Measurements from ENCODE around the gene DNAJB12.
A peak's percentile ranks its signal among the peaks of the same experiment; 100 is the strongest.
"Not testable (repeated sequence)": the region's sequence is repeated elsewhere in the genome, so short reads cannot be mapped to it uniquely, and the experiment has no call there.

DNAJB12 gene

DNA sequence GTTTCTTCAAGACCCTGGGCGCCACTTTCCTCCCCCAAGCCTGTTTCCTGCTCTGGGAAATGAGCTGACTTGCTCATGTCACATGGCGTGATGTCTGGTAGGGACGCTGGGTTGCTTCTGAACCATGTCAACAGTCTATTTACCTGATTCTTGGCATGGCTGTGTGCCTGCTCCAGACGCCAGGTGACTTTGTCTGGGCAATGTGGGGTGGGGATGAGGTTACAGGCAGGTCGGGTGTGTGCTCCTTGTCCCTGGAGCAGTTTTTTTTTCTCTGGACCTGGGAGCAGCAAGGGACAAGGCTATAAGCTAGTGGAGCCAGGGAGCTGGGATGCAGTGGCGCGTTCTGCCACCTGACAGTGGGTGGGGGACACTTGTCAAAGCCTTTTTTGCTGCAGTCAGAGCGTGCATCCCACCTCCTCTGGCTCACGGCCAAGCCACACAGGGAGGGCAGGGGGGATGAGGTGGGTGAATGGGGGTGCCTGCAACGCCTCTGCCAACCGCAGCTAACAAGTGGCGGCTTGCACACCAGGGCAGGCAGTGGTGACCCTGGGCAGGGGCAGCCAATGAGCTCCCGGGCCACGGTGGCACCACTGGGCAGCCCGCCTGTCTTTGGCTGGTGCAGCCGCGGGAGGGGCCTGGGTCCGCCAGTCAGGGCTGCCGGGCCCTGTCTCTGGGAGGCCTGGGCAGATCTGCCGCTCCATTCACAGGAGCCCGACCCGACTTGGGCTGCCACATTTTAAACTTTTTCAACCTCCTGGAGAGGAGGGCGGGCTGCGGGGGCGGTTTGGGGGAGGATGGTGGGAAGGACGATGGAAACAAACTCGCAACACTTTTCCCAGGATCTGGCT, 22.9 kb downstream of the DNAJB12 start:
- Mint-ChIP-seq H3K4me3 (peak overlapping the region; percentile 71 to 80), H3K27ac (peak overlapping the region; percentile 98), H3K4me1 (peaks cover 70 to 98% of the 10 kb centered on the region in 2 donors), H3K27me3 (no peaks in the 10 kb centered on the region), H3K9me3 (peaks cover under 1% of the 10 kb centered on the region in 2 donors), H3K36me3 (peaks cover 22% of the 10 kb centered on the region in 2 donors)
- ATAC-seq (replicated peaks), result peak; percentile 75 to 80
- peak; percentile 96 for DNase-seq

DNA sequence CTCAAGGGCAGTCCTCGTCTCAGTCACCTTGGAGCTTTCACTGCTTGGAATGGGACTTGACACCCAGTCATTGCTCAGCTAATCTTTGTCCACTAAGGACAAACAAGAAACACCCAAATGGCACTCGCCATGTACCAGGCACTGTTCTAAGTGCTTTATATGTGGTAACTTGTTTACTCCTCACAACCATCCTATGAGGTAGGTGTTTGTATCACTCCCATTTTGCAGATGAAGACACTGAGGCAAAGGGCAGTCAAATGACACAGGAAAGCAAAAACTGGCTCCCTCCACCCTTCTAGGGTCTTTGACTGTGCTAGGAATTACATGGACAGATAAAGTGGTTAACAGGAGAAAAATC, 24.7 kb downstream of the DNAJB12 start:
- DNase-seq, result no peak
- peaks cover 17 to 18% of the 10 kb centered on the region in 2 donors for H3K36me3 Mint-ChIP-seq
- peak overlapping the region; percentile 37 to 58 for H3K4me3 Mint-ChIP-seq
- peak overlapping the region; percentile 98 for H3K27ac Mint-ChIP-seq
- H3K27me3 Mint-ChIP-seq, result no peaks in the 10 kb centered on the region
- peaks cover 3 to 4% of the 10 kb centered on the region in 2 donors for H3K9me3 Mint-ChIP-seq
- peaks cover 58 to 85% of the 10 kb centered on the region in 2 donors for H3K4me1 Mint-ChIP-seq
- no peak for ATAC-seq (replicated peaks)

- Mint-ChIP-seq H3K27ac (peak overlapping the region; percentile 98), H3K9me3 (peaks cover 3 to 4% of the 10 kb centered on the region in 2 donors), H3K4me3 (peak overlapping the region; percentile 37 to 58), H3K36me3 (peaks cover 12 to 14% of the 10 kb centered on the region in 2 donors), H3K4me1 (peaks cover 58 to 84% of the 10 kb centered on the region in 2 donors), H3K27me3 (no peaks in the 10 kb centered on the region)
- DNase-seq, result no peak
- ATAC-seq (replicated peaks), result no peak
Observed at GRCh38 chr10:72329290-72330068, 25.2 kb downstream of the DNAJB12 start.

- H3K4me1 Mint-ChIP-seq, result peaks cover 57 to 84% of the 10 kb centered on the region in 2 donors
- ATAC-seq (replicated peaks), result peak; percentile 24 to 39
- H3K36me3 Mint-ChIP-seq, result peaks cover 5 to 8% of the 10 kb centered on the region in 2 donors
Observed at GRCh38 chr10:72328829-72329204, 25.9 kb downstream of the DNAJB12 start.

DNA sequence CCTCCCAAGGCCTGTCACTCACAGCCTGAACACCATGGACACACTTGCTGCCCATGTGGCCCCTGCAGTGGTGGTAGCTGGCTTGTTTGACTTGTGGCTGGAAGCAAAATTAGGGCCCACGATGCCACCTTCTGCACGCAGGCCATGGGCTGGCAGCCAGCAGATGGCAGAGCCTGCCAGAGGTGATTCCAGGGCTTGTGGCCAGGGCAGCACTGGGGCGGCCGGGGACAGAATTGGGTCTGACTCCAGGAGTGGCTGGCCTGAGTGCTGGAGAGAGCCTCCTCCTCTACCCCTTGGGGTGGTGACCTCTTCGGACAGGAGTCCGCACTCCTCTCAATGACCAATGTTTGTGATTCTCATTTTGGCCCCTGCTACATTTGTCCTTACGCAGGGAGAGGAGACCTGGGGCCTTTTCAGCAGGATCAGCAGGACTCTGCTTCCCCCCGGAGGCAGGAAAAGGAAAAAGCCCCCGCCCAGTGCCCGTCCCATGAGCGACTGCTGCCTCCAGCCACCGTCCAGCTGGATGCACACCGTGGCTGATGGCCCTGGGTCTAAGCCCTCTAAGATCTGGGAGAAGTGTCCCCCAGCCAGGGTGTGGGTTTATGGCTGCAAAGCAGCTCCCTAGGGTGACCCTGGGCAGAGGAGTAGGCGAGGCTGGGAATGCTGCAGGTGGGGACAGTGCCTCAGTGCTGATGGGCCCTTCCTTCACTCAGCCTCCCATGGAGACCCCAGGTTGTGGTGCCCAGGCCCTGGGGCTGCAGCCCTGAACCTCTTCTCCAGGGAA, 26.5 kb downstream of the DNAJB12 start:
- Mint-ChIP-seq H3K4me1 (peaks cover 57 to 84% of the 10 kb centered on the region in 2 donors), H3K27me3 (no peaks in the 10 kb centered on the region), H3K36me3 (peaks cover 3 to 4% of the 10 kb centered on the region in 2 donors), H3K4me3 (peak overlapping the region; percentile 63 to 70), H3K27ac (peak overlapping the region; percentile 90), H3K9me3 (peaks cover 3 to 4% of the 10 kb centered on the region in 2 donors)
- ATAC-seq (replicated peaks) (peak in 1 of 2 donors; percentile 0), DNase-seq (no peak)

More at GRCh38 chr10:72328829-72329204, 25.9 kb downstream of the DNAJB12 start:
- peak overlapping the region; percentile 63 to 70 for H3K4me3 Mint-ChIP-seq
- no peaks in the 10 kb centered on the region for H3K27me3 Mint-ChIP-seq
- peak overlapping the region; percentile 90 for H3K27ac Mint-ChIP-seq
- no peak for DNase-seq
- peaks cover 3 to 4% of the 10 kb centered on the region in 2 donors for H3K9me3 Mint-ChIP-seq

DNA sequence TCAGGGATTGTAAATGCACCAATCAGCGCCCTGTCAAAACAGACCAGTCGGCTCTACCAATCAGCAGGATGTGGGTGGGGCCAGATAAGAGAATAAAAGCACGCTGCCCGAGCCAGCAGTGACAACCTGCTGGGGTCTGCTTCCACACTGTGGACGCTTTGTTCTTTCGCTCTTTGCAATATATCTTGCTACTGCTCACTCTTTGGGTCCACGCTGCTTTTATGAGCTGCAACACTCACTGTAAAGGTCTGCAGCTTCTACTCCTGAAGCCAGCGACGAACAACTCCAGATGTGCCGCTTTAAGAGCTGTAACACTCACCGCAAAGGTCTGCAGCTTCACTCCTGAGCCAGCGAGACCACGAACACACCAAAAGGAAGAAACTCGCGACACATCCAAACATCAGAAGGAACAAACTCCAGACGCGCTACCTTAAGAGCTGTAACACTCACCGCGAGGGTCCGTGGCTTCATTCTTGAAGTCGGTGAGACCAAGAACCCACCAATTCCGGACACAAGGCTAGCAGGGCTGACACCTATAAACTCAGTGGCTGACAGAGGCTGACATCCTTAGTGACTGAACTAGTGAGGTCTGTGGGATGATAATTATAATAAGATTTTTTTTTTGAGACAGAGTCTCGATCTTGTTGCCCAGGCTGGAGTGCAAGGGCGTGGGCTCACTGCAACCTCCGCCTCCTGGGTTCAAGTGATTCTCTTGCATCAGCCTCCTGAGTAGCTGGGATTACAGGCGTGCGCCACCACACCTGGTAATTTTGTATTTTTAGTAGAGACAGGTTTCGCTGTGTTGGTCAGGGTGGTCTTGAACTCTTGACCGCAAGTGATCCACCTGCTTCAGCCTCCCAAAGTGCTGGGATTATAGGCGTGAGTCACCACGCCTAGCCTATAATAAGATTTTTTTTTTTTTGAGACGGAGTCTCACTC, 27.8 kb downstream of the DNAJB12 start:
- Mint-ChIP-seq H3K4me1 (peaks cover 64 to 84% of the 10 kb centered on the region in 2 donors), H3K4me3 (peak overlapping the region; percentile 78 to 84)
- DNase-seq, result not testable (repeated sequence)

GRCh38 chr10:72325243-72326175, 29.2 kb downstream of the DNAJB12 start:
- H3K27me3 Mint-ChIP-seq; H3K36me3 Mint-ChIP-seq; DNase-seq; ATAC-seq (replicated peaks); H3K4me3 Mint-ChIP-seq; H3K9me3 Mint-ChIP-seq; H3K27ac Mint-ChIP-seq: not testable (repeated sequence)
- peaks cover 62 to 85% of the 10 kb centered on the region in 2 donors for H3K4me1 Mint-ChIP-seq

More for the DNA sequence above, 27.8 kb downstream of the DNAJB12 start:
- H3K9me3 Mint-ChIP-seq; ATAC-seq (replicated peaks); H3K27me3 Mint-ChIP-seq; H3K36me3 Mint-ChIP-seq: not testable (repeated sequence)
- H3K27ac Mint-ChIP-seq, result peak overlapping the region; percentile 96

DNA sequence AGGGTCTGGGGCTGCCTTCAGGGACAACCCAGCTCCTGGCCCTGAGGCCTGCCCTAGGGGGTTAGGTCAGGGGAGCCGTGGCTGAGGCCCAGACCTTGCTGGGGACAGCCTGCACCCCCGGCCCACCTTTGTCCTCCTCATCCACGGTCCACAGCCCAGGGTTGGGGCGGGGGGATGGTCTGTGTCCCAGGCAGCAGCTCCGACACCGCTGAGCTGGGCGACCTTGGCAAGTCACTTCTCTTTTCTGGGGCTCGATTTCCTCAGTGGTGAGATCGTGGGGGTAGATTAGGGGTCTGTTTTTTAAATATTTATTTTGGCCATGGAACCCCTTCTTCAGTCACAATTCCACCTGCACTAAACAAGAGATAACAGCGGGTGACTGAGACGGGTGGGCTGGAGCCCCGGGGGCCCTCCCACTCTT, 30.9 kb downstream of the DNAJB12 start:
- Mint-ChIP-seq H3K4me3 (peak overlapping the region in 1 of 2 donors; percentile 61), H3K27ac (peak overlapping the region; percentile 92), H3K36me3 (peaks cover 0 to 3% of the 10 kb centered on the region in 2 donors), H3K9me3 (peaks cover 3 to 4% of the 10 kb centered on the region in 2 donors), H3K27me3 (no peaks in the 10 kb centered on the region), H3K4me1 (peaks cover 57 to 81% of the 10 kb centered on the region in 2 donors)
- ATAC-seq (replicated peaks) (no peak), DNase-seq (no peak)

- H3K9me3 Mint-ChIP-seq, result peaks cover 3 to 4% of the 10 kb centered on the region in 2 donors
- peaks cover 0 to 3% of the 10 kb centered on the region in 2 donors for H3K36me3 Mint-ChIP-seq
- peaks cover 56 to 81% of the 10 kb centered on the region in 2 donors for H3K4me1 Mint-ChIP-seq
- peak overlapping the region; percentile 29 to 61 for H3K4me3 Mint-ChIP-seq
- ATAC-seq (replicated peaks) (no peak), DNase-seq (no peak)
- no peaks in the 10 kb centered on the region for H3K27me3 Mint-ChIP-seq
- peak overlapping the region; percentile 92 for H3K27ac Mint-ChIP-seq
Observed at GRCh38 chr10:72323108-72323749, 31.5 kb downstream of the DNAJB12 start.

DNA sequence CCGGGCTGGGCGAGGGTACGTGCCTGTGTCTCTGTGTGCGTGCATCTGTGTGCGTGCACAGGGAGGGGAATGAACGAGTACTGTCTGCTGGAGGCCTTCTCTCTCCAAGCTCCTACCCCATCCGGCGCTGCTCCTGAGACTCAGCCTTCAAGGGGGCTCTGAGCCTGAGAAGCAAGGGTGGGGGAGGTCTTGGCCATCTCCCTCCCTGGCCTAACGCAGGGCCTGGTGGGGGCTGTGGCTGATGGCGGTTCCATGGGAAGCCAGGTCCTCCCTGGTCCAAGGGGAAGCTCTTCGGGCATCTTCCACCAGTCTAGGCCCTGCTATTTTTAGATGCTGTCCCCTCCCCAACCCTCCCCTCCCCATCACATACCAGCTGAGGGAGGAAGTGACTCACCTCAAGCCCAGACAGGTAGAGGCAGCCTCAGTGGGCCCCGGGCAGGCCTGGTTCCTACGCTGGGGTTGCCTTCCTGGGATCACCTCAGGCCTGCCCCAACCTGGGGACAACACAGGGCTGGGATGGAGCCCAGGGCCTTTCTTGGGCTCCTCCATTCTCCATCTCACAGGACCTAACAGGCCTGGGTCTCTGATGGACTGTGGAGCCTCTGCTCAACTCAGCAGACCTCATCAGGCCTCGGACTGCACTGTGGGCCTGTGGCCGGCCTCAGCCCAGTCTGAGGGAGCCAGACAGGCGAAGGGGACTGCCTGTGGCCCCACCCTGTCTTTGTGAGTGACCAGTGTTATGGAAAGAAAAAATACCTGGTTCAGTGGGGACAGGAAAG, 32.2 kb downstream of the DNAJB12 start:
- H3K9me3 Mint-ChIP-seq, result peaks cover 3 to 4% of the 10 kb centered on the region in 2 donors
- no peak for DNase-seq

GRCh38 chr10:72322030-72322279, 32.8 kb downstream of the DNAJB12 start:
- no peak for DNase-seq
- Mint-ChIP-seq H3K4me3 (no peak overlapping the region), H3K36me3 (peaks cover 0 to 3% of the 10 kb centered on the region in 2 donors), H3K4me1 (peaks cover 54 to 78% of the 10 kb centered on the region in 2 donors), H3K9me3 (peaks cover 3 to 4% of the 10 kb centered on the region in 2 donors), H3K27ac (peak overlapping the region; percentile 89), H3K27me3 (no peaks in the 10 kb centered on the region)
- ATAC-seq (replicated peaks), result no peak

More for the DNA sequence above, 32.2 kb downstream of the DNAJB12 start:
- Mint-ChIP-seq H3K4me1 (peaks cover 52 to 77% of the 10 kb centered on the region in 2 donors), H3K27ac (peak overlapping the region; percentile 92), H3K36me3 (peaks cover 0 to 3% of the 10 kb centered on the region in 2 donors), H3K27me3 (no peaks in the 10 kb centered on the region), H3K4me3 (no peak overlapping the region)
- ATAC-seq (replicated peaks), result no peak
